NOMO-1 treated with dmso at 0.1 percent for 144 hours (cell line): ENCODE results near the gene CLCN7.

ENCODE experiments used
- DNase-seq: peaks from one replicate; lab custom pipeline; 2025; ENCODE audit not compliant: unreplicated experiment; lab: John Stamatoyannopoulos, UW

The CLCN7 gene

GRCh38 chr16:1431497-1432270 is 43.1 kb downstream of the CLCN7 start:
- no peak for DNase-seq

DNA sequence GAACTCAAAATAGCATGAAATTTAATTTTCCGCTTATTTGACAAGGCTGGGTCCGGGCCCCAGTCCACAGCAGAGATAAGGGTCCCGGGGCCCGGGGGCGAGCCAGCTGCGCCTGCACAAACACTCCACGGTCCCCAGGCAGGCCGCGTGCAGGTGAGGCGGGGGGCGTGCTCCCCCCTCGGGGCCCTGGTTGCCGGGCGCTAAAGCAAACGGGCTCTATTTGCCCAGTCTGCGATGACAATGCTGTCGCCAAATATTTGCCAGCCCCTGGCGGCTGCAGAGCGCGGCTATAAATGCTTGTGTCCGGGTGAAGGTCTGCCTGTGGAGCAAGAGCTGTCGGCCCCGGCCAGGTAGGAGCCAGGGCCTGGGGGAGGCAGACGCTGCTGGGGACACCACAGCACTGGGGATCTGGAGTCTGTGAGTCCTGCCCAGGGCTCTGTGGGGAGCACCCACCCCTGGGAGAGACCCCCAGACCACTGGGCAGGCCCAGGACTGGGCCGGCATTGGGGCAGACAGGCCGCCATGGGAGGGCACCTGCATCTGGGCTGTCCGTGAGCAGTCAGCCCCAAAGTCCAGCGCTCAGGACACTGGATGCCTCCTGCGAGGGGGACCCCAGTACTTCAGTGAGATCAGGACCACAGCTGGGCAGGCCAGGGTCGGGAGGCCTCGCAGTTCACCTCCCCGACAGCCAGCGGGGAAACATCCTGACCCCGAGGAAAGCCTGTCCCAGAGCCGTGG is 43.9 kb downstream of the CLCN7 start, which contains the start of gene PERCC1:
Gene PERCC1, plus strand, starts transcription at position 320 of the 738 bp plus-strand sequence. CDS start 1,516 bp downstream, outside the sequence.
- no peak for DNase-seq

GRCh38 chr16:1430214-1430758 is 44.5 kb downstream of the CLCN7 start:
- DNase-seq: no peak

GRCh38 chr16:1429631-1430030 is 45.2 kb downstream of the CLCN7 start:
- no peak for DNase-seq

- no peak for DNase-seq
Measured at GRCh38 chr16:1429012-1429411, 45.8 kb downstream of the CLCN7 start.

DNA sequence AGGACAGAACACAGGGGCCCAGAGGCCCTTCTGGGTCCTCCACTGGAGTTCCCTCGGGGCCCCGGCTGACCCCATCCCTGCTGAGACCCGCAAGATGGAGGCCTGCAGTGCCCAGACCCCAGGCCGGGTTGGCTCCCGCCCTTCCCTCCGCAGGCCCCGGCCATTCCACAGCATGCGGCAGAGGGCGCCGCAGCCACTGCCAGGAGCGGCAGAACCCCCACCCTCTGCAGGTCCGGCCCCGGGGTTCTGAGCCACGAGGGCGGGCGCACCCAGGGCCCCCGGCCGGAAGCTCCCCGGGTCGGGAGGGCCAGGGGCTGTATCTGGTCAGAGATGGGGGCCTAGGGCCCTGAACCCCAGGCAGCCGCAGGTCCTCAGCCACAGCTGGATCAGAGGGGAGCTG is 46.3 kb downstream of the CLCN7 start:
- DNase-seq: peak; percentile 61

- no peak for DNase-seq
Measured at GRCh38 chr16:1427473-1428461, 47.1 kb downstream of the CLCN7 start.

DNA sequence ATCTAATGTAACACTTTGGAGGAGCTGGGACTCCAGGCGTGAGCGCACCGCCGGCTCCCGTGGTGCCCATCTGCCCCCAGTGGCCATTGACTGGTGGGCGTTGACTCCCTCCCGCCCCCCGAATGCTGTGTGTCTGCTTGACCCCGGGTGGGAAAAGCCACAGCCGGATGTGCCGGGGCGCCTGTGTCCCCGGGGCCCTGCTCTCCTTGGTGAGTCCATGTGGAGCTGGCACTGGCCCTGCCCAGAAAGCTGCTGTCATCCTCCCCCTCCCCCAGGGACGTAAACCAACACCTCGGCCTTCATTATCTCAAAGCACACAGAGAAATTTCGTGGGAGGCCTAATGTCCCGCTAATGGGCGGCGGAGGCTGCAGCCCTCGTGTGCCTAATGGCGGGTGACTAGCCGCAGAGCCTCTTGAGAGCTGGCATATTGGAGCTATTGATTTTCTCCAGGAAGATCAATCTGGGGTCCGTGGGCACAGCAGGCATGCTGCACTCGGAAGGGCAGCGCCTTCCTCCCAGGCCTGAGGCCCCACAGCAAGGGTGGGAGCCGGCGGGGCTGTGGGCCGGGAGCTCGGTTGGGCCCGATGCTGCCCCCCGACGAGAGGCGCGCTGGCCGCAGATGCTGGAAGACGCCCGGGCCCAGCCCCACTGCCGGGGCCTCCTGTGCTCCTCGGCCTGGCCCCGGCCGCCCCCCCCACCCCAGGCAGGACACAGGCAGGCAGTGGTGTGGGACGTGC is 47.9 kb downstream of the CLCN7 start:
- no peak for DNase-seq

GRCh38 chr16:1425616-1426370 is 49.0 kb downstream of the CLCN7 start:
- no peak for DNase-seq

- DNase-seq: no peak
Measured at GRCh38 chr16:1424028-1424427, 50.8 kb downstream of the CLCN7 start.

- DNase-seq: no peak
Measured at GRCh38 chr16:1422076-1422475, 52.8 kb downstream of the CLCN7 start.

- no peak for DNase-seq
Measured at GRCh38 chr16:1420111-1420539, 54.7 kb downstream of the CLCN7 start.

- DNase-seq: no peak
Measured at GRCh38 chr16:1416521-1416941, 58.3 kb downstream of the CLCN7 start.

DNA sequence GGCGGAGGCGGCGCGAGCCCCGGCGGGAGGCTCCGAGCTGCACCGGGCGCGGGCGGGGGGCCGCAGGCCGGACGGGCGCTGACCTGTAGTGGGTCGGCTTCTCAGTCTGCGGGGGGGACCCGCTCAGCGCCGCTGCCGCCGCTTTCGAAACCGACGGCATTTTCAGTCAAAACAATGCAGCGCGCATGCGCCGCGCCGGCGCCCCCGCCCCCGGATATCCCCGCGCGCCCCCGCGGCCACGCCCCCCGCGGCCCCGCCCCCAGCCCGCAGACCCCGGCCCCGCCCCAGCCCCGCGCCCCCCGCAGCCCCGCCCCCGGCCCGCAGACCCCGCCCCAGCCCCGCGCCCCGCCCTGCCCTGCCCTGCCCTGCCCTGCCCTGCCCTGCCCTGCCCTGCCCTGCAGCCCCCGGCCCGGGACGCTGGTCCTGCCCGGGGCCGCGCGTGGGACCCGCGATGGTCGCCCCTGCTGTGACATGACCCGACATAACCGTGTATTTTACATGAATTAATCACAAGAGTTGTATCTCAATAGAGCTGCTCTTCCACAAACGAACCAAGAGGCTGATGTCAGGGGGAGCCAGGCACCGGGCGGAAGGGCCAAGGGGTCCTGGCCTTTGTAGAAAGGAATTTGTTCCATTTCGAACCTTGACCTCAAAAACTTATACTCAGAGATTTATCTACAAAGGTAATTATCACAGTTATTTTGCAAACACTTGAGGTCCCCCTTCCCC is 60.1 kb downstream of the CLCN7 start, which contains the start of gene UNKL:
Gene UNKL, minus strand, starts transcription at position 173 of the 729 bp plus-strand sequence. Its CDS starts 13 bp downstream, at position 160.
- DNase-seq: peak; percentile 5

DNA sequence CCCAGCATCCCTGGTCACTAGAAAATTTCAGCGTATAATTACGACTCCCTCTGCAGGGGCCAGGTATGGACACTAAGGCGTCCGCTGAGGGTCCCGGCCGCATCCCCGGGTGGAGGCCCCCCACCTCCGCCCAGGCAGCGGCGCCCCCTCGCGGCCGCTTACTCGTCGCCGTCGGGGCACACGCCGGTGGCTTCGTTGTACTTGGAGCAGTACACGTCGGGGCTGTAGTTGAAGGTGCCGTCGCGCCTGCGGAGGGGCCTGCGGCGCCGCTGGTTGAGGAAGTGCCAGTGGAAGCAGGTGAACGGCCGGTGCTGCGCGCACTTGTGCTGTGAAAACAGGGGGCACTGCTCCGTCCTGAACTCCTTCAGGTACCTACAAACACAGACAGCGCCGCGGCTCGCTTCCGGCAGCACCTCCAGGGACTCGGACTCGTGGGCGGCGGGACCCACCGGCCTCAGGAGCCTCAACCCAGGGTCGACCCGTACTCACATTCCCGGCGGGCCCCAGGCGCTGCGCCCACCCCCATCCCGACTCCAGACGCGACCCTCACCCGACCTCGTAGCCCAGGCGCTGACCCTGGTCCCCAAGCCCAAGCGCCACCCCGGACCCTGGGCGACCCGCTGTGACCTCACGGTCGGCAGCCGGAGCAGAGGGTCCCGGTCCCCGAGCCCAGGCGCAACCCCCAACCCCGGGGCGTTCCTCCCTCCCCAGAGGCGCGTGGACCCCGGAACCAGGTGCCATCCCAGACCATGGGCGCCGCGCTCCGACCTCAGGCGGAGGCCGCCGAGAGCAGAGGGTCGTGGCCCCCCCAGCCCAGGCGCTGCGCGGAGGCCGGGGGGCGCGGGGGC is 60.9 kb downstream of the CLCN7 start:
- DNase-seq: peak; percentile 63

DNA sequence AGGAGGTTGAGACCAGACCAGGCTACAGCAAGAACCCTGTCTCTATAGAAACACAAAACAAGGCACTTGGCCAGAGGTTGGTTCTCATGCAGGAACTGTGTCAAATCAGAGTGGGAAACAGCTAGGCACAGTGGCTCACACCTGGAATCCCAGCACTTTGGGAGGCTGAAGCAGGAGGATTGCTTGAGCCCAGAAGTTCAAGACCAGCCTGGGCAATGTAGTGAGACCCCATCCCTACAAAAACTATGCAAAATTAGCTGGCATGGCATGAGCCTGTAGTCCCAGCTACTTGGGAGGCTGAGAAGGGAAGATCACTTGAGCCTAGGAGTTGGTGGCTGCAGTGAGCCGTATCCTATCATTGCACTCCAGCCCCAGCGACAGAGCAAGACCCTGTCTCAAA is 62.0 kb downstream of the CLCN7 start:
- DNase-seq: no peak

GRCh38 chr16:1408171-1408837 is 66.5 kb downstream of the CLCN7 start:
- DNase-seq: peak; percentile 65
